GM21447 (cell line): Measurements from ENCODE around the gene OR2V1.
"Not testable (repeated sequence)": the region's sequence is repeated elsewhere in the genome, so short reads cannot be mapped to it uniquely, and the experiment has no call there.

Experiments
- ATAC-seq: cut with Tn5 transposase; IDR thresholded peaks from one replicate; pipeline ENCODE4 v1.9.1; 2021; ENCODE audit not compliant: unreplicated experiment

Gene OR2V1

DNA sequence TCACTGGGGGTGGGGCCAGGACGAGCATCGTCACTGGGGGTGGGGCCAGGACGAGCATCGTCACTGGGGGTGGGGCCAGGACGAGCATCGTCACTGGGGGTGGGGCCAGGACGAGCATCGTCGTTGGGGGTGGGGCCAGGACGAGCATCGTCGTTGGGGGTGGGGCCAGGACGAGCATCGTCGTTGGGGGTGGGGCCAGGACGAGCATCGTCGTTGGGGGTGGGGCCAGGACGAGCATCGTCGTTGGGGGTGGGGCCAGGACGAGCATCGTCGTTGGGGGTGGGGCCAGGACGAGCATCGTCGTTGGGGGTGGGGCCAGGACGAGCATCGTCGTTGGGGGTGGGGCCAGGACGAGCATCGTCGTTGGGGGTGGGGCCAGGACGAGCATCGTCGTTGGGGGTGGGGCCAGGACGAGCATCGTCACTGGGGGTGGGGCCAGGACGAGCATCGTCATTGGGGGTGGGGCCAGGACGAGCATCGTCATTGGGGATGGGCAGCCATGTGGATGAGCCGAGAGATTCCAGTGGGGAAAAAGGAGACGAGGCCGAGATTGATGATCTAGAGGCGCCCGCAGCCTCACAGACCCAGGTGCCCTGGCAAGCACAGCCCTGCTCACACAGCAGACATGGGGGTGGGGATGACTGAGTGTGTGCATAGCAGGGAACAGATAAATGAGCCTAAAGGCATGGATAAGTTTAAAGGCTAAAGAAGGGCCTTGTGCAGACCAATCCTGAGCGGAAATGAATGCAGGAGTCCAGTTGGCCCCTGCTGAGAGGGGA lies 30.0 kb upstream of the OR2V1 start:
- not testable (repeated sequence) for ATAC-seq

DNA sequence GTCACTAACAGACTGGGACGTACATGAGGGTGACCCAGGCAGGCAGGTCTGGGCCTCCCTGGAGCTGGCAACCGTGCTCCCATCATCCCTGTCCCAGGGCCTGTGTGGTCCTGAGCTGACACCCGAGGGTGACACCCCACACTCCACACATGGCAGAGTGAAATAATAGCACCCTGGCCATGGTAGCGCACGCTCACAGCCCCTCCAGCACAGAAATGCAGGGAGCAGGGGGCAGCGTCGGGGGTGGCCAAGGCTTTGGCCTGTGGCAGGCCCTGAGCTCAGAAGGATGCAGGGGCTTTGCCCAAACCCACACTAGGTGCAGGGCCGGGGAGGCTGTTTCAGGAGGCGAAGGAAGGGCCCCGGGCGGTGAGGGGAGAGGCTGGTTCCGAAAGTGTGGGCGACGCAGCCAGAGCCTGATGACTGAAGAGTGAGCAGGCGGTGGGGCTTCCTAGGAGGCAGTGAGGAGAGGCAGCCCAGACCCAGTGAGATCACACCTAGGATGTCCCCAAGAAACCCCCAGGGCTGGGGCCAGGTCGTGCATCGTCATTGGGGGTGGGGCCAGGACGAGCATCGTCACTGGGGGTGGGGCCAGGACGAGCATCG lies 29.3 kb upstream of the OR2V1 start:
- peak; percentile 42 for ATAC-seq

DNA sequence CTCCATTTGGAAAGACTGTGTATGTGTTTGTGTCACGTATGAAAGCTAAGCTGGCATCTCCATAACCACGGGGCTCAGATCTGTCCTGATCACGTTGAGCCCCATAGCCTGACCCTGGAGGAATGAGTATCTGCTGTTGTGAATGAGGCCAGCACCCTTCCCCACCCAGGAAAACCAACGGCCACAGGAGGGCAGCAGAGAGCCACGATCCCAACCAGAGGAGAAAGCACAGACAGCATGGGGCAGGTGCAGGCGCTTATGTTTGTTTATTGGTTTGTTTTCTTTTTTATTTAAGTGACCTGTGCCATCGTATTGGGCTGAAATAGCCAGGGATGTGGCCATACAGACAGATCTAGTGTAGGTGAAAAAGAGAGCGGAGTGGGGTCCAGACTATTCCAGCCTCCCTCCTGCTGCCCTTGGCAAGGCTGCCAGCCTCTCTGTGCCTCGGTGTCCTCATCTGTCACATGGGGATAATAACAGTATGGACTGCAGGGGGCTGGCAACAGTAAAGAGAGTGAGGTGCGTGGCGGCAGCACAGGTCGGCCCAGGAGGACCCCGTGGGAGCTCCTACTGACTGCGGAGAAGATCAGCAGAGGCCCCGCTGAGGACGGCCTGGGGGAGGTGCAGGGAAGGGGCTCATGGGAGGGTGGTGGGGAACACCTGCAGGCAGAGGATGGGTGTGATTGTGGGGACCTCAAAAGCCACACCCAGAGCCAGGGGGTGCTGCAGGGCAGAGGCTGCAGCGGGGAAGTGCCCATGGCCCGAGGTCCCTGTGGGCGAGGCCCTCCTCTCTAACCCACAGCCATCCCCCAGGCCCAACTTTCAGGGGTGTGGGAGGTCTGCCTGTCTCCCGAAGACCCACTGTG lies 28.6 kb upstream of the OR2V1 start:
- ATAC-seq, result peak; percentile 72

DNA sequence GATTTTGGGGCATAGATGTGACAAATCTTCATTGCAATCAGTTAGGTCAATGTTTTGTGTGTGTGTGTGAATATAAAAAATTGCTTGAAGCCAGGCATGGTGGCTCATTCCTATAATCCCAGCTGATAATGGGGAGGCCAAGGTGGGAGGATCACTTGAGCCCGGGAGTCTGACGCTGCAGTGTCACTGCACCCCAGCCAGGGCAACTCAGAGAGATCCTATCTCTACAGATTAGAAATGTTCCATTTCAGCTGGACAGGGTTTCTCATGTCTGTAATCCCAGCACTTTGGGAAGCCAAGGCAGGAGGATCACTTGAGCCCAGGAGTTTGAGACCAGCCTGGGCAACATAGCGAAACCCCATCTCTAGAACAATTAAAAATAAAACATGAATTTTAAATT lies 27.9 kb upstream of the OR2V1 start:
- no peak for ATAC-seq

DNA sequence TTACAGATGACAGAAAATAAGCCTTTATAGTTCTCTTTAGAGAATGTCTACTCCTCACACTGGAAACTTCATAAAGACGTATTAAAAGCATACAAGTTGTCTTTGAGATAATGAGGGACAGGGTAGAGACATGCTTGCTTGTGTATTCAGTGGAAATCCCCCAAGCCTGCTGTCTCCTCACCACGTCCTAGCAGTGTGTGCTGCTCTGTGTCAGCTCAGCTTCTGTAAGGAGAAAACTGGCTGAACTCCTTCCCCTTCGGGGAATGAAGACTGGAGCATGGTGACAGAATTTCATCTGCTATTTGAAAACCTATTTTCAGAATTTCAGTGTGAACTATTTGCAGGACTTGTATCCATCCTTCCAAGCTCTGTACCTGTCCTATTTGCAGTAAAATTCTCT lies 25.8 kb upstream of the OR2V1 start:
- ATAC-seq, result no peak

DNA sequence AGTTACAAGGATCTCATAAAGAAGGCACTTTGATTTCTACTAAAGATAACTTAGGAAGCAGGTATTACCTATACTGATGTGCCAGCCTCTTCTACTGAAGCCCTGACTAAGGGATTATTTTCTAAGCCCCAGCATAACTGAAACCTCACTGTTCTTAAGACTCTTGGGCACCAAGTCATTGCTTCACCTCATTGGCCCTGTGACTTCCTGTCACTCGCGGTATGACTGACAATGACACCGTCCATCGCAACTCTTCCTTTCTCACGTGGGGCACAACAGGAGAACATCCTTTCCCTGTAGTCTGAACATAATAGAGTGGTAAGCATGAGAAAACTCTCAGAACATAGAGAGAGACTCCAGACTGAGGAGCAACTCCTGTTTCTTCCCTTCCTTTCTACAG lies 22.8 kb upstream of the OR2V1 start:
- ATAC-seq, result no peak

DNA sequence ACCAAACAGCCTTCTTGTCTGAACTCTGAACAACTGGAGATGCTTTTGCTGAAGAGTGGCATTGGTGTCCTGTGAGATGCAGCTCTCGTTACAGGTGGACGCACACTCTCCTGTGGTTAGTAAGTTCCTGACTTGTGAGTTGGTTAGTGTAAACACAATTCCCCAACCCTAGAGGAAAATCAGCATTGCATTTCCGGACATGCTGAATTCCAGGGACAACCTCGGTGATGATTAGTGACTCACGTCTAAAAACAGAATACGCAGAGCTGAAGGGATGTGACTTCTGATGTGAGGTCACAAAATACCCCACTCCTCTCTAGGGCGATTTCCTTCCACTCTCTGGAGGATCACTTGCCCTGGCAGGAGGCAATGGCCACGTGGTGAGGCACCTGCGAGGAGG lies 21.4 kb upstream of the OR2V1 start:
- ATAC-seq, result no peak

DNA sequence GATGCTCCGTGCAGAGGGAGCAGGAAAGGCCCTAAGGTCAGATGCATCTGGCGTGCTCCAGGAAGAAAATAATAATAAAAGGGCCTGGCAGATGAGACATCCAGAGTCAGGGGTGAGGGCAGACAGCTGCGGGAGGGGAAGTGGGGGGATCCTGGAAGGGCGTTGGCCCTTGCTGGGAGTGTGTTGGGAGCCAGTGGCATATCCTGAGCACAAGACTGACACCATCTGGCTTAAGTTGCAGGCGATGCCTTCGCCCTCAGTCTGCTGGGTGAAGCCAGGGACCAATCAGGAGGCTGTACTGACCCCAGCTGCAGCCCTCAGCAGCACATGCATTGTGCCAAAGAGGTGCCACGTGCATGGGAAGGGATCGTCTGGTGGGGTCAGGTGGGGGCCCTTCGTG lies 20.2 kb upstream of the OR2V1 start:
- no peak for ATAC-seq

DNA sequence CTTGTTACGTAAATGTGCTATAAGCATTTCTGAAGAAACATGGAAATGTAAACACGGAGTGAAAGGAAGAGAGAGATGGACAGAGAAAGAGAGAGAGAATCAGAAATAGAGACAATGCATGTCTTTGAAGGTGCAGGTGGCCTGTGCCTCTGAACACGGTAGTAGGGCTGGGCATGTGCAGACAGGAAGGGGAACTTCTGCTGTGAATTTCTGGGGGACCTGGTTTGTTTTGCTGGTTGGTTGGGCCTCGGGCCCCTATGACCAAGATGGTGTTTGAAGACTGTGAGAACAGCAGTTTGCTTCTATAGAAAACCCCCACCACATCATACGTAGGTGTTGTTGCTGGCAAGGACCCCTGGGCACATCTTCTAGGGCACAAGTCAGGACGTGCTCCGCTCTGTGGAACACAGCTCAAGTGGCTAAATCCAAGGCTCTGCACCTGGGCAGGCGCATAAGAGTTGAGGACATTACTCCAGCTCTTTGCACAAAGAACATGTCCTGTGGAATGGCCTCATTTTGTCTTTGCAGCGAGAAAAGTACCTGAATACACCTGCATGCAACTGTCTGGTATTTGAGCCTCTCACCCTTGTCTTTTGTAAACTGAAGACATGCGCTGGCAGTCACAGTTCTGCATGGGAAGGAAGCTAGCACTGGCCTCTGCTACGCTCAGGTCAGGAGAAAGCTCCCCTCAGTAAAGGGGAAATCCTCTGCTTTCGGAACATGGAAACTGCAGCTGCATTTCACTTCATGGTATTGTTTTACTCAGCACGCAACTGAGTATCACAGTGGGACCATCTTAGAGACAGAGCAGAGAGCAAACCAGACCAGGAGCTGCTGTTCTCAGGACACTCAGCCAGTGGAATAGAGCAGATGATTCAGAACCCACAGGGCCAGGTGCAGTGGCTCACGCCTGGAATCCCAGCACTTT lies 19.1 kb upstream of the OR2V1 start:
- no peak for ATAC-seq

DNA sequence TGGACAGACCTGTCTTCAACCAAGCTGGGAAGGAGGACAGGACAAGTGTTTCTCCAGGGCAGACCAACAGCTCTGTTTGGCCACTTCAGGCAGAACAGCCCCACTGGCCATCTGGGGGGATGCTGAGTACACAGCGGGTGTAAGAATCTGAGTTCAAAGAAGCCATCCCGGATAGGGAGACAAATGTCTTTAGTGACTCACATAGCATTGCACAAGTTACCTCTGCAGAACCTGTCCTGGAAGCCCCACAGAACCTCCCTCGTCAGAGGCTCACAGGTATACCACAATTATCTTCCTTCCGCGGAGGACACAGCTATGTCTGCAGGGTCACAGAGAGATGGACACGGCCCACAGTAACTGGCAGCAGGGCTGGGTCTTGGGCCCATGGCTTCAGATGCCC lies 18.4 kb upstream of the OR2V1 start:
- ATAC-seq, result no peak

DNA sequence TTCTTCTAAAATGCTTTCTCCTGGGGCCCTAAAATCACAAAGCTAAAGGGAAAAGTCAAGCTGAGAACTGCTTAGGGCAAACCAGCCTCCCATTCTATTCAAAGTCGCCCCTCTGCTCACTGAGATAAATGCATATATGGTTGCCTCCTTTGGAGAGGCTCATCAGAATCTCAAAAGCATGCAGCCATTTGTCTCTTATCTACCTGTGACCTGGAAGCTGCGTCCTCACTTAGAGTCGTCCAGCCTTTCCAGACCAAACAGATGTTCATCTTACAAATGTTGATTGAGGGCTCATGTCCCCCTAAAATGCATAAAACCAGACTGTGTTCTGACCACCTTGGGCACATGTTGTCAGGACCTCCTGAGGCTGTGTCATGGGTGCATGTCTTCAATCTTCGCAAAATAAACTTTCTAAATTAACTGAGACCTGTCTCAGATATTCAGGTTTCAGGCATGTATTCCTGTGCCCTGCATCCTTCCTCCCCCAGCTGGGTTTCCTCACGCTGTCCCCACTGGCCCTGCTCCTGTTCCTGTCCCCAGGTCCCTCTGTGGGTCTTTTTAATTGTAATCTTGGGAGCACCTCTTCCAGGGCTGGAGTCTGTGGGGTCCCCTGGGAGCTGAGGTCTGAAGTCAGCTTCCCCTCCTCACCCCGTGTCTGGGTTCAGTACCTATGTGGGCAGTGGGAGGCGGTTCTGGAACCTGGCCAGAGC lies 16.1 kb upstream of the OR2V1 start, which contains the start of gene OR2V2:
TSS of gene OR2V2 (plus strand) at position 660 of the 710 bp plus-strand sequence. CDS start 7,357 bp downstream, outside the sequence.
- ATAC-seq, result not testable (repeated sequence)

DNA sequence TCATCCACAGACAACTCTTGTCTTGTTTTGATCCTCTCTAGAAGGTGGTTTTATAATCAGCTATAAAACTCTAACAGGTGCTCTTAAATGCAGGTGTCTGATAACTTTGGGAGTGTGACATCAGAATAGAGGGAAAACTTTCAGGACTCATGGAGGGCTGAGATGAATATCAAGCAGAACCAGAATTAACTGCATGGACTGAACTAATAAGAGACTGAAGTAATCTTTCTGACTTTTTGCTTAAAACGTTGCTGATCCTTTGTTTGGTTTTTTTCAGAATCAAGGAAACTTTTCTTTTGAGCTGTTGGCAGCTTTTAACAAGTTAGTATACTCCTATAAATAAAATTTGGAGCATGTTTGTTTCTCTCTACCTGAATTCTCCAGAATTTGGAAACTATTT lies 14.2 kb upstream of the OR2V1 start:
- no peak for ATAC-seq

DNA sequence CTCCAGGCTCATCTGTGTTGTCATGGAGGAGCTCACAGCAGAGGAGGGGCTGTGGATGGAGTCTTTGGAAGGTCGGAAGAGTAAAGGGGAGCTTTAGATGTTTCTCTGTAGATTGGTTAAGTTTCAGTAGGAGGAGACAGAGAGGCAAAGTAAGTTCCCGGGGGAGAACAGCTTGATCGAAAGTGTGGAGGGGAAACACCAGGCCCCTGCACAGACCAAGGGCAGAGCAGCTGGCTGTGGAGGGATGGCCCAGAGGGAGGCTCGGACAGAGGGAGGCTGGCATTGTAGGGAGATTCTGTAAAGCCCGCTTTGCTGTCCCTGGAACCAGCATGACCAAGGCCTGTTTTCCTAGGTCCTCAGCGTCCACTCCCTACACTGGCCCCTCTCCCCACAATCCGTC lies 11.1 kb upstream of the OR2V1 start:
- no peak for ATAC-seq

DNA sequence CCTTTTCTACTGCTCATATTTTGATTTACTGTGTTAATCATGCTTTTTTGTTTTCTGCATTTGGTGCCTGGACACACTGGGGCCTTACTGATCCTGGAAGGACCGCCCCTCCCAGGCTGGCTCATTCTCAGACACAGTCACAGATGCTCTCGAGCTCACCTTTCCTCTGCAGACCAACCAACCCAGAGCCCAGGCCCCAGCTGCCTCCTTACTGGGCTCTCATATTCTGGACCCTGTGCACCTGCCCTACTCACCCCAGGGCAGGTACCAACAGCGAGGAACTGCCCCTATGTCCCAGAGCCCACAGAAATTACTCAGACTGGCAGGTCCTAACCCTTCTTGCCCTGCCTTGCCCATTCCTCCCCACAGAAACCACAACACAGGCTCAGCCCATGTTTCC lies 9.8 kb upstream of the OR2V1 start:
- ATAC-seq, result no peak

DNA sequence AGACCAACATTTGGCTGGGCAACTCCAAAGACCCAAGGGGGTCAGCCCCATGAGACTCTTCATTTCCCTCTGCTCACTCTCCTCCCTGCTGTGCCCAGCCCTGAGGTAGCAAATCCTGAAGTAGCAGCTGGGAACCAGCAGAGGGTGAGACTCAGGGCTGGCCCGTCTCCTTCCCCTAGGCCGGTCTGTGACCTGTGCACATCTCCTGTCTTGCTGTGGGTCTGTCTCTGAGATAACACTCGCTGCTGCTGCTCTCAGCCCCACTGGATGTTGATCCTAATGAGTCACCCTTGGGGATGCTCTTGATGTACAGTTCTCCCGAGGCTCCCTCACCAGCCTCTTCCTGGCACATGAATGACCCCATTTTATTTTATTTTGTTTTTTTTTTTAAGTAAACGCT lies 7.3 kb upstream of the OR2V1 start:
- ATAC-seq, result no peak

DNA sequence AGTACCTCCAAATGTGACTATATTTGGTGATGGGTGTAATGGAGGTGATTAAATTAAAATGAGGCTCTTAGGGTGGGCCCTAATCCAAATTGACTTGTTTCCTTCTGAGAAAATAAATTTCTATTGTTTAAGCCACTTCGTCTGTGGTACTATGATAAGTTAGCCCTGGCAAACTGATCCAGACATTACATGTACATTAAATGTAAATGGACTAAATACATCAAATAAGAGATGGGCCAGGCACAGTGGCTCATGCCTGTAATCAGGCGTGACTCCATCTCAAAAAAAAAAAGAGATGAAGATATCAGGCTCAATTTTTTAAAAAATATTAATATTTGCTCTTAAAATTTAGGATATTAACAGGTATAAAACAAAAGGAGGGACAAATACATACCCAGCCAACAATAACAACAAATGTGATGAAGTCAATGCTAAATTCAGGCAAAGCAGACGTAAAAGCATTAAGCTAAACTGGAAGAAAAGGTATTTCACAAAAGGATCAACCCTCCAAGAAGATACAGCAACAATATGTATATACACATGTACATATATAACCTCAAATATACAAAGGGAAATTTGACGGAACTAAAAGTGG lies 5.5 kb upstream of the OR2V1 start:
- no peak for ATAC-seq

DNA sequence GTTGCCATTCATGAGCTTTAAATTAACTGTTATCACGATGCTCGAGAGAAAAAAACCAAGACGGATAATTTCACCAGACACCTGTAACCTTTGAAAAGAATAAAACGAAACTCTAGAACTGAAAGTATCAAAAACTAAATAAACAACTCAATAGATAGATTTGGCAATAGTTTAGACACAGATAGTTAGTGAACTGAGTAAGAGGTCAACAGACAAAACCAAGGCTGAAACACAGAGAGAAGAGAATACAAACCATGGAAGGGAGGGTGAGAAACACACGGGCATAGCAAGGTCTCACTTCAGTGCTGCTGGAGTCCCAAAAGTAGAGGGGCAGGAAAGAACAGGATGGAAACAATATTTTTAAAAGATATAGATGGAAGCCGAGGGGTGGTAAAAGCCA lies 3.3 kb upstream of the OR2V1 start:
- no peak for ATAC-seq

DNA sequence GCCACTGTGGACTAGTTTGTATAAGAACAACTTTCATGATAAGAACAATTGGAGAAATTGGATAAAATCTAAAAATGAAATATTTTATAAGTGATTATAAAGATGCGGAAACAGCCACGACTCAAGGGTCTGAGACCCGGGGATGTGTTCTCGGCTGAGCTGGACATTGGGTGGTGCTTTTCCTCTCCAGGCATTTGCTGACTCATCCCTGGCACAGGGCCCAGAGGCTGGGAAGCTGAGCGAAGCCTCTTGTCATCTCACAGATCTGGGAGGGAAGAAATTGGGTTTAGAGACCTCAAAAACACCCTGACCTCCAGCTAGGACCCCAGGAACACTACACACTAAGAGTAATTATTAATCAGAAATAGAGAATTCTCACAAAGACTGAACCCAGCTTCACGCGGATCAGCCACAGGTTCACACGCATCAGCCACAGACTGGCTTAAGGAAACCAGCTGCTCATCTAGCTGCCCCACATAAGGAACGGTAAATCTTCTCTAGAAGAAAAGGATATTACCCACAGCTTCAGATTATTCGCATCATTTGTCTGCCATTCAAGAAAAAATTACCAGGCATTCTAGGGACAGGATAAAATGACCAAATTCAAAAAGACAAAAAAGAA lies 2.8 kb upstream of the OR2V1 start:
- no peak for ATAC-seq

DNA sequence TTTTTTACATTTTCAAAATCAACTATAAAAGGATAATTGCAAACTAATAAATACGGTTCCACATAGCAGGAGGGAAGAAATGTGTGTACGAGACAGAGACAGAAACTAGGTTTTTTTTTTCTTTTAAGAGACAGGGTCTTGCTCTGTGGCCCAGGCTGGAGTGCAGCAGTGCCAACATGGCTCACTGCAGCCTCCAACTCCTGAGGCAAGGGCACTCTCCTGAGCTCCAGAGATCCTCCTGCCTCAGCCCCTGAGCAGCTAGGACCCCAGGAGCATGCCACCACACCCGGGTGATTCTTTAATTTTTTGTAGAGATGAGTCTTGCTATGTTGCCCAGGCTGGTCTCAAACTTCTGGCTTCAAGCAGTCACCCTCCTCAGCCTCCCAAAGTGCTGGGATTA lies 2.1 kb upstream of the OR2V1 start:
- no peak for ATAC-seq
